Activated naive CD4-positive, alpha-beta T cell treated with Interleukin-2 at 50 U/mL for 16 hours (primary cell): Measurements from ENCODE around the gene LAMTOR2.
A peak's percentile ranks its signal among the peaks of the same experiment; 100 is the strongest.

Experiments
- DNase-seq: peaks from one replicate; pipeline ENCODE4 v3.0.0-alpha.2; 2020

Gene LAMTOR2

DNA sequence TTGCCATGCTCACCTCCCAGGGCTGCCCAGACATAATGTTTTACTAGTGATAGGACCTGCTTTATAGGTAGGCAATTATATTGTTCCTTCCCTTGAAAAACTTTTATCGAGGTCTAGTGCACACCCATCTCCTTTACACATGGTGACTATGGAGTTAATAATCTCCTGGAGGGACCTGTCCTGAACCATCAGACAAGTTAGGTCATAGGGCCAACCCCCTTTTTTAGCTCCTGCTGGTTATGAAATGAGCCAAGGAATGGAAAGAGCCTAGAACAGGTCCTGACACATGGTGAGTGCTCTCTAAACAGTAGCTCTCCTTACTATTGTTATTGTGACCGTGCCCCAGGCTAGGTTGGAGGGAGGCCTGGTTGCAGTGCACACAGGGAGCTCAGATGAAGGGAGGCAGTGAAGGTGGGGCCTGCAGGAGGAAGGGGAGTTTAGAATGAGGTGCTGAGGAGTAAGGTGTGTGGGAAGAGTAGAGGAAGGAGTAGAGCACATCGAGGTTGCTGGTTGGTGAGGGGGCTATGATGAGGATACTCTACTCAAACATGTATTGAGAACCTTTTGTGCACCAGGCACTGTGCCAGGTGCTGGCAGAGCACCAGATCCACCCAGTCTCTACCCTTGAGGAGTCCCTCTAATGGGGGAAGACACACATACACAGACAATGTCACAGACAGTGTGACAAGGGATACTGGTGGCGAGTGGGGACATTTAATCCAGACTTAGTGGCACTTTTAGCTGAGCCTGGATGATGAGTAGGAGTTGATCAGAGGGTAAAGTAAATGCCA is 45.8 kb downstream of the LAMTOR2 start:
- no peak for DNase-seq

DNA sequence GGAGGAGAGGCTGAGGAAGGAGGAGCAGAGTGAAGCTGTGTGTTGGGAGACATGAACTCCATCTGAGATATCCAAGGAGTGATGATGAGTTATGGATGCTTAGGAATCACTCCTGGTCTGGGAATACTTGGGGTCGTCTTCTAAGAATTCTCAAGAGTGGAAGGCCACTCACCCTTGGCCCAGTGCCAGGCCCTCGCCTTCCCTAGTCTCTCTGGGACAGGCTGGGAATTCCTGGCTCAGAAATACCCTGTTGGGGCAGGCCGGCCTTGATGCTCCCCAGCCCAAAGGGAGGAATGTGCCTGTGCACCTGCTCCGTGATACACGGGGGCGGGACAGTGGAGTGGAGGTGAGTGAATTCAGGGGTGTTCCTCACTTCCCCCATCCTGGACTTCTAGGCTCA is 47.3 kb downstream of the LAMTOR2 start:
- DNase-seq, result no peak

DNA sequence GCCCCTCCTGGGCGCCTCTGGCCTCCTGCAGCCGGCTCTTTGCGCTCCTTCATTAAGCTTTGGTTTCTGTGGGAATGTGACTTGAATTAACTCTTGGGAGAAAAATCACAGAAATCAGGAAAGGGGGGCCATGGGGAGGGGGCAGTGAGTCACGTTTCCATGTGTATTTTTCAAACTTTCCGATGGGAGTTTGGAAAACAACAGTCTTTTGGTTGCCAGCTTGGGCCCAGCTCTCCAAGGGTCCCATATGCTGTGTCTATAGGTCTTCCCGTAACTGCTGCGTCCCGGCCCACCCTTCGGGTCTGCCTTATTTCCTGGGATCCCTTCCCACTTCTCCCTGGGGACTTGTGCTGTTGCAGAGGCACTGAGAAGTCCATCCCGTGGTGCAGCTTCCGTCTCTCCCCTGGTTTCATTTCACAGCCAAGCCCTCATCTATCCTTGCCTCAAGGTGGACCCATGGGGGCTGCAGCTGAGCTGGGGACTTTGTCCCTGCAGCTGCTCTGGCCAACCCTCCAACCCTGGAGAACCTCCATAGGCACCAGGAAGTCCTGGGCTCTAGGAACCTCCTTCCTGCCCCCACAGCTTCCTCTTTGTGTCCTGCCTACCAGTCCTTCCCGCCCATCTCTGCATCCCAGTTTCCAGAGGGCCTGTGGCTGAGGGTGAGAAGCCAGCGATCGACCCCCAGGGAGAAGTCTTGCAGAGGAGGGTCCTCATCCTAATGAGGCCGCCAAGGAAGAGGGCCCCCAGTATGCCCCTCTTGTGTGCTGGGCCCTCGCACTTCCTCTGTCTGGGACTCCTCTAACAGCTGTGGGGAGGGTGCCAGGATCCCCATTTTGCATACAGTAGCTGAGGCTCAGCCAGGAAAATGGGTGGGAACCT is 48.3 kb downstream of the LAMTOR2 start:
- DNase-seq, result no peak

DNA sequence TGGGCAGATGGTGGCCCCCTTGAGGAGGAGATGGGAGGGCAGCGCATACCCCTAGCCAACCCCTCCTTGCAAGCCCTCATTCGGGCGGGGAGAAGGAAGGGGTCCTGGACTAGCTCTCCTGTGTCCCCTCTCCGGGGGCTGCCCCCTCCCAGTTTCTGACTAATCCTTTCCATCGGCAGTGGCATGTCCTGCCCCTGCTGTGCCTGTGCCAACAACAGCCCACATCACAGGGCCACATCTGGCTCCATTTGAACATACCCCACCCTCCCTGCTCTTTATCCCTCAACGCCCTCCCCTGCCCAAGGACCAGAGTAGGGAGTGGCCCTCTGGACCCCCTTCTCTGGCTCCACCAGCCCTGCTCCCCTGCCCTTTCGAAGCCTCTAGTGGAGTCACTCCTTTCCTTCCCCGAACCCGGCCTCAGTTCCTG is 49.0 kb downstream of the LAMTOR2 start:
- peak; percentile 61 for DNase-seq

DNA sequence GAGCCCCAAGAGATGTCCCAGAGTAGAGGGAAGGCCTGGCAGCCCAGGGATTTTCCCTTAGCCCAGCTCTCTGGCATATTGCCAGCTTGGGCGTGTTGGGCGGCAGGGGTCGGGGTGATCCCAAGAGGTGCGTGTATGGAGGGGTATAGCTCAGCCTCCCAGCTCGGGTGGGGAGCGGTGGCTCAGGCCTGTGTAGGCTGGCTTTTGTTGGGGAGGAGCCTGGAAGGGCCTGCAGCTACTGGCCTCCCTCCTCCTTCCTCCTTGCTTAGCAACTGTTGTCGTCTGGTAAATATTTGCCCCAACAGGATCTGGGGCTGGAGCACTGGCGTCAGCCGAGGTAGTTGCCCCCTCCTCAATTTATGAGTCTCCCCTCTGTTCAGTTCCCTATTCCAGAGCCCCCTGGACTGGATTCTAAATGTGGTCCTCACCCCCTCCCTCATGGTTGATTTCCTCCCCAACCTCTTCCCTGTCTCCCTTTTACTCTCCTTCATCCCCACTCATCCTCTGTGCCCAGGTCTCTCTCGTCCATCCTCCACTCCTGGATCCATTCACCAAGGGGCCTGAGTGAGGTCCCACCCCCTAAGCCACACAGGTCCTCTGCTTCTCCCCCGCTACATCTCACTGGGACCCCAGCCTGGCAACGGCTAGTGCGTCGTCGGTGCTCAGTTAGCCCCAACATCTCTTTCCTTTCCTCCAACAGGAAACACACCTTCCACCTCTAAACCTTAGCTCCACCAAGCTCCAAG is 49.7 kb downstream of the LAMTOR2 start:
- peak; percentile 66 for DNase-seq

DNA sequence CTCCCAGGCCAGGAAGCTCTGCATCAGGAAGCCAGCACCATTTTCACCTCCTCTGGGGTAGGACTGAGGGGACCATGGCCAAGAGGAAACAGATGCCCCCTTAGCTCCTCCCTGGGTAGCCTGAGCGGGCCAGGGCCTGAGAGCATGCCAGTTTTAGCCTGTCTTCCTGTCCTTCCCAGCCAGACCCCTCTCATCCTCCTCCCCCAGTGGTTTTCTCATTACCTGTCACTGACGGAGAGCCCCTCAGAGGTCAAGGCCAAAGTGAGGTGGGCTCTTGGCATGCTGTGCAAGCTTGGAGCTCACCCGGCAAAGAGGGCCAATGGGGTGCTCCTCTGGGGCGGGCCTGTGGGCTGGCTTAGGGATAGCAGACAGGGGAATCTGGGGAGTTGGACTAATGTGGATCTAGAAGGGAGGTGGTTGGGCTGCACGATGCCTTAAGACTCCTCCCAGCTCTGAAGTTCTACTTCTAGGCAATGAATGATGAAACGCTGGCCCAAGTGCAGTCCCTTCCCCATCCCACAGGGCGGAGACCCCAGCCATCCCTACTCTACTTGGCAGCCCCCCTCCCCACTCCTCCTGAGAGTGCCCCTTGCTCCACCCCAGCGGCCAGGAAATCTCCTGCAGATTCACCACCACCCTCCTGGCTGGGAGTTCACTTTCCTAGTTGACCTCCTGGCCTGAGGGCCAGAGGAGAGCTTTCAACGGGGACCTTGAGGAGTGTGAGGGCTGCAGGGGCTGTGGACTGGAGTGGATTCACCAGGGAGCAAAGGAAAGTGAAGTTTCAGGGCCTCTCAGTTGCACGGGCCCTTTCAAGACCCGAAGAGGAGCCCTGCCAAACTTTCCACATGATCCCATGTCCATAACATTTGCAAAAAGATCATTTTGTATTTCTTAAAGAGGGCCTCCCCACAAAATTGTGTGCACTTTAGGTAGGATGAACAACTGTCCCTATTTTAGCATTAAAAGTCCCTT is 50.6 kb downstream of the LAMTOR2 start:
- DNase-seq, result no peak

DNA sequence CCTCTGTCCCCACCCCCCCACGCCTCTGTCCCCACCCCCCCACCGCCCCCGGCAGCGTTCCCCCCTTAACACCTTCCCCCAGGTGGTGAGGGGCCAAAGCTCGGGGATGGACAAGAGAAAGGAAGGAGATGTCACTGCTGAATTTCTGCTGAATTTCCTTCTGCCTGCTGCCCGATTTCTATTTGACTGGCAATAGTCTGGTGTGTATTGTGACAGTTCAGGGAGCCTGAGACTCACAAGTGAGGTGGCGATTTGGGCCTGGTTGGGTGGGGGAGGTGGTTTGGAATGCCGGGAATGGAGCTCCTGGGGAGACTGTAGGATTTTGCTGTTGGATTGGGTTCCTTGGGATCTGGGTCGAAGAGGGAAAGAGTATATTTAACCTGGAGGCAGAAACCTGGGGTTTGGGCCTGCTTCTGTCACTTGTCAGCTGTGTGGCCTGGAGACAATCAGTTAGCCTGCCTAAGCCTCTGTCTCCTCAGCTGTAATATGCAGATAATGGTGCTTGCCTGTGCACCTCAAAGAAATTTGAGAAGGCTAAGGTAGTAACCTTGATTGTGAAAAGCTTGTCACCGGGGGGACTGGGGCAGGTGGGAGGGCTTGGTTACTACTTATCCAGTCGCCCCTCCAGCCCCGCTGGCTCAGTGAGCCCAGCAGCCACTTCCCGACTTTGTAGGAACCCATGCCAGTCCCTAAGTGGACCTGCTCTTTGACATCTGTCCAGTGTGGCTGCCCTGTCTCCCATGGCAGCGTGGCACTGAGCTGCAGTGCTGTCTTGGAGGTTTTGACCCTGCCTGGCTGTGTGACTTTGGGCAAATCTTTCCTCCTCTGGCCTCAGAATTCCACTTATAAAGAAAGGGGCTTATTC is 52.3 kb downstream of the LAMTOR2 start:
- no peak for DNase-seq

DNA sequence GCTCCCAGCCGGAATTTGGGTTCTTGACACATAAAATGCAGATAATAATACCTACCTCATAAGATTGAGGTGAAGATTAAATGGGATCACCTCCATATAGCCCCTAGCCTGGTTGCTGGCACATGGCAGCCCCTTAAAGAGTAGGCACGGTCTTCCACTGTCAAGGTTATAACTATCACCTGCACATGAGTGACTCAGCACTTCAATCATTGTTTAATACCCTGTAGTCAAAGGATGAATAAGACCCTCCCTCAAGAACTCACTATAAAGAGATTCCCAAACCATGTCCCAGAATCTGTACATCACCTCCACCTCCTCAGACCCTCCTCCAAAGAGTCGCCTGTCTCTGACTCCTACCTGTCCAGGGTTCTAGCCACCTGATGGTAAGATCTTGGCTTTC is 53.5 kb downstream of the LAMTOR2 start:
- DNase-seq, result no peak
